Measurements from ENCODE around the gene TM9SF3.
"Not testable (repeated sequence)": the region's sequence is repeated elsewhere in the genome, so short reads cannot be mapped to it uniquely, and the experiment has no call there.

TM9SF3 gene

GRCh38 chr10:96565774-96566173 lies 21.0 kb downstream of the TM9SF3 start:
- DNase-seq (ENCODE audit: low read depth) = peak; percentile 67

- DNase-seq (ENCODE audit: low read depth) = no peak
Measured at GRCh38 chr10:96560966-96561887, 25.6 kb downstream of the TM9SF3 start.

- no peak for DNase-seq (ENCODE audit: low read depth)
Measured at GRCh38 chr10:96560489-96560888, 26.3 kb downstream of the TM9SF3 start.

- DNase-seq (ENCODE audit: low read depth) = peak; percentile 32
Measured at GRCh38 chr10:96556003-96556402, 30.8 kb downstream of the TM9SF3 start.

DNA sequence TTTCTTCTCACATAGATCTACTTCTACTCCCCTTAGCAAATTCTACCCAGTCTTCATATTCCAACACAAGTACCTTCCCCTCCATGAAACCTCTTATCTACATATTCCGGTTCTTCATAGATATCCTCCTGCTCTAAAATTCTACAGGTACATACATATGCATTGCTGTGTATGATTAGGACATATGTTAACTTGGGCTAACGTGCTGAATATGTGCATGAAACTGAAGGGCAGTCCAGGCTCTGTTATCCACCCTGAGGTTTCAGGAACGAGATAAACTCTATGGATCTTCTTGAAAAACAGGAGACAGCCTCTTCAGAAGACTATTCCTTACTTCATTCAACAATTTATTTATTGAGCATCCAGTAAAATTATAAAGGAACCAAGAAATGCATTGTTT lies 31.5 kb downstream of the TM9SF3 start:
- no peak for DNase-seq (ENCODE audit: low read depth)

DNA sequence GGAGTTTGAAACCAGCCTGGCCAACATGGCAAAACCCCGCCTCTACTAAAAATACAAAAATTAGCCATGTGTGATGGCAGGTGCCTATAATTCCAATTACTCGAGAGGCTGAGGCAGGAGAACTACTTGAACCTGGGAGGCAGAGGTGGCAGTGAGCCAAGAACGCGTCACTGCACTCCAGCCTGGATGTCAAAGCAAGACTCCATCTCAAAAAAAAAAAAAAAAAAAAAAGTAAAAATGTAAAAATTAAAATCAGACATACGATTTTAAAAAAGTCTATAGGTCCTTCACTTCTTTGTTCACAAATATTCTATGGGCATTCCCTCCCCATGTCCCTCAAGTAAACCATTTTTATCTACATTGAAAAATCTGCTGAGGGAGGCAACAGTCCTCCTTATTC lies 38.2 kb downstream of the TM9SF3 start:
- DNase-seq (ENCODE audit: low read depth) = no peak

- DNase-seq (ENCODE audit: low read depth) = not testable (repeated sequence)
Measured at GRCh38 chr10:96545558-96545957, 41.3 kb downstream of the TM9SF3 start.

DNA sequence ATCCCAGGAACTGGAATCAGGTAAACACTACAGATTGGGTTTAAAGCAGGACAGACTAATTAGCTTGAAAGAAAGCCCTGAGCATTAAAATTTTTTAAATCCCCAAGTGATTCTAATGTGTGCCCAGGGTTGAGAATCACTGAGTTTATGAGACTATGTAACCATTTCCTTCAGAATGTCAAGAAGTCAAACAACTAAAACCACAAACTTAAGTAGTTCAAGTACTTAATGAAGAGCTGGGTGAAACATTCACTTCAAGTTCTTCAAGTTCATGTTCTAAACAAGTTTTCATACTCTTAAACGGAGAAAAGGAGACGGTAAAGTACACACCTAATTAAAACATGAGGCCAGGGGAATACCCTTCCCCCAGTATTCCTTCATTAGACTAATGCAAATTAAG lies 44.9 kb downstream of the TM9SF3 start:
- DNase-seq (ENCODE audit: low read depth) = peak; percentile 49

- no peak for DNase-seq (ENCODE audit: low read depth)
Measured at GRCh38 chr10:96540240-96540639, 46.6 kb downstream of the TM9SF3 start.

GRCh38 chr10:96538683-96539082 lies 48.1 kb downstream of the TM9SF3 start:
- no peak for DNase-seq (ENCODE audit: low read depth)

DNA sequence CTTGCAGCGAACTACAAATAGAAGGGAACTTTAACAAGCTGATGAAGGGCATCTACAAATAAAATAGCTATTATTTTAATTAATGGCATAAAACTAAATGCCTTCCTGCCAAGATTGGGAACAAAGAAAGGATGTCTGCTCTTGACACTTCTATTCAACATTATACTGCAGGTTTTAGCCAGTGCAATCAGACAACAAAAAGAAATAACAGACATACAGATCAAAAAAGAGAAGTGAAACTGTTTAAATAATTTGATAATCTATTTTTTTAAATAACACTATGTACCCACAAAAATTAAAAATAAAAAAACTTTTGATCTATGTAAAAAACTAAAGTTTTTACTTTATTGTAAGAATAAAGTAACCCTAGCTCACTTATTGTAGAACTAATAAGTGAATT lies 50.7 kb downstream of the TM9SF3 start:
- no peak for DNase-seq (ENCODE audit: low read depth)

GRCh38 chr10:96532523-96532922 lies 54.3 kb downstream of the TM9SF3 start:
- DNase-seq (ENCODE audit: low read depth) = peak; percentile 58

DNA sequence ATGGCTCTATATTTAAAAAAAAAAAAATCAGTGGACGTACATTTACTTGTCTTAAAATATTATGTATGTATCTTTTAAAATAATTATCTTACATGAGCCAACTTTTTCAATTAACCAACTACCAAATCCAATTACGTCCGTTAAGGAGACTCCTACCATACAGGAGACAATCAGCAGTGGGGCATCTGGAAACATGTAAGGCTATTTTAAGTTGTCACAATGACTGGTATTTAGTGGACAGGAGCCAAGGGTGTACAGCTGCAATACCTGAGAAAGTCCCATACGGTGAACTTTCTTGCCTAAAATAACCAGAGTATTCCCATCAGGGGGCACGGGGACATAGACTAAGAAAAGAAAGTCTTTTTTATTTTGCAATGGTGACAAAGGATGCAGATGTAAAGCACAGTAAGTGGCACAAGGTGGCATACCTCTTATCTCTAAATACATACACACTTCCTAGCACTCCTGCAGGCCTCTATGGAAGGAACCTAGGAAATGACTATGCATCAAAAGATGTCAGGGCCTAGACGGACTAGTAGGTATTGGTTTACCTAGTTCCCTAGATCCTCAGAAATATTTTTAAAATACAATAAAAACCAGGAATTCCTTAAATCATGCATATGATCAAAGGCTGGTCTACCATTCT lies 57.1 kb downstream of the TM9SF3 start:
- DNase-seq (ENCODE audit: low read depth) = no peak

DNA sequence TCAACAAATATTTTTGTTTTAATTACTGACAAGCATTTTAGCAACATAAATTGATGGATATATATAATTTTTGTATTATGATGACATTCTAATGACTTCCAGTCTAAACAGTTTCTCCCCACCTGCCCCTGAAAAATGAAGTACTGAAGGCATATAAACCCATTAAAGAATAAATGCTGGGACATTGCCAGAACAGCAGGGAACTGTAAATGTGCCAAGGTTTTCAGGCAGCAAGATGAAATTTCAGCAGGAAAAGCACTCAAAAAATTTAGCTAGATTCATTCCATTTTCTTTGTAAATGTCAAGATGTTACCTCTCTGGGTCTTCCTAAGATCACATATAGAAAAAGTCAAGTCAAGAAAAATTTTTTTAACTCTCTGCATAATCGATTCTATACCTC lies 62.1 kb downstream of the TM9SF3 start:
- DNase-seq (ENCODE audit: low read depth) = no peak

DNA sequence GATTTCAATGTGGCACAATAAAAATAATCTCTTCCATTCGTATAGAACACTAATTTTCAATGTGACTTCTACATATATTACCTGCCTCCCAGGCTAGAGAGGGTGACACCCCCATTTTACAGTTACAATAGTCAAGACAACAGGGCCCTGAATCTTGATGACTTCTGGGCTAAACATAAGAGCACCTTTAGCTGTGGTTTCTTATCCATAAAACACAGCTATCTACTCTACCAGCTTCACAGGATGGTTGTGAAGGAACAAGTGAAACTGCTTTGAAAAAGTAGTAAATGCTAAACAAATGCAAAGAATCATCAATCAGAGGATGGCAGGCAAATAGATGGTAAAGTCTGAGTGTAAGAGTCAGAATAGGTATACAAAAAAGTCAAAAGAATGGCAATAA lies 69.5 kb downstream of the TM9SF3 start:
- no peak for DNase-seq (ENCODE audit: low read depth)

DNA sequence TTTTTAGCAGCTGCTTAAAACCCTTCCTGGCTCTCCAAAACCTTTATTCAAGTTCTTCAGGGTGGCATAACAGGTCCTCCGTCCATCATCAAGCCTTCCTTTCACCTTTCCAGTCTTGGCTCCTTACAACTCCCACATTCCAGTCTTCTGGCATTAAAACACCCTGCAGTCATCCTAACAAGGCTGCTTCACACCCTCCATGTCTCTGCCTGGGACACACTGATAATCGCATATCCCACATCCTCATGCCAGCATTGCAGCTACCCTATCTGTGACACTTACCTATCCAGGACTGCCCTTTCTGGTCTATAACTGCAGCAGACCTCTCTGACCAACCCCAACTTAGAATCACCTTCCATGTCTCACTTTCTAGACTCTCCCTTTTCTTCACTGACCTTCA lies 70.5 kb downstream of the TM9SF3 start:
- no peak for DNase-seq (ENCODE audit: low read depth)

DNA sequence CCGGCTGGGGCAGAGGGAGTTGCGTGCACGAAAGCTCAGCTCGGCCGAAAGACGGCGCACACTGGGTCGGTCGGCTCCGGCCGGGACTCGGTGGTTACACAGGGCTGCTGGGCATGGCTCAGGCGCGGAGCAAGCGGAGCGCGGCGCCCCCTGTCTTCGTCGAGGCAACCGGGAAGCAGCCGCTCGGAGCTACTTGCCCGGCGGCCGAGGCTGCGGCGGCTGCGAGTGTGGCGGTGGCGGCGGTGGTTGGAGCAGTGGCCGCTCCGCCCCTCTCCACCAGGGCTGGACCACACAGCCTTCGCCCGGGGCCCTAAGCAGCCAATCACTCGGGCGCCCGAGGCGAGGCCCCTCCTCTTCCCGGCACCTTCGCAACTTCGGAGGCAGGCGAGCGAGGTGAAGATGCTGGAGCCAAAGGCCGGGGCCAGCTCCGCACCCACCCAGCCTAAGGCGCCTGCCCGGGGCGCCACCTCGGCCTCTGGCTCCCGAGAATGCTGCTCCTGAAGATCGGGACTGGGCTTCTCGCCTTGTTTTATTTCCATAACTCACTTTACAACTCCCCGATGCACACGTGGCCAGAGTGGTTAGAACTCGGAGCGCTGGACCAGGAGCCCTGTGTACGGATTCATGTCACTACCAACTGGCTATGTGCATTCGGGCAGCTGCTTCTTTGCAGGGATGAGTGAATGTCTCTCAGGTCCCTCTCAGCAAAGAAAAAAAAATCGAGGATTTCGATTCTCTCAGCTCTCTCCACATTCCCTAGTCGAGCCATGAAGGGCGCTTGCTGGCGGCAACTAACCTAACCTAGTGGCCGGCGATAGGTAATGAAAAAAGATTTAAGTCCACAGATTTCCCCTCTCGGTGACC lies 72.9 kb downstream of the TM9SF3 start, which contains the start of gene TLL2:
TSS of gene TLL2 (minus strand) at position 229 of the 864 bp plus-strand sequence. CDS start 241 bp downstream, outside the sequence.
- DNase-seq (ENCODE audit: low read depth) = peak; percentile 92

GRCh38 chr10:96513305-96513697 lies 73.5 kb downstream of the TM9SF3 start:
- no peak for DNase-seq (ENCODE audit: low read depth)

GRCh38 chr10:96512524-96513304 lies 74.1 kb downstream of the TM9SF3 start:
- DNase-seq (ENCODE audit: low read depth) = peak; percentile 37

- DNase-seq (ENCODE audit: low read depth) = peak; percentile 34
Measured at GRCh38 chr10:96511044-96511945, 75.5 kb downstream of the TM9SF3 start.

All from EH (cell line).